ENCODE measurements around the gene ZNF80.
"Not testable (repeated sequence)": the region's sequence is repeated elsewhere in the genome, so short reads cannot be mapped to it uniquely, and the experiment has no call there.

Gene ZNF80

DNA sequence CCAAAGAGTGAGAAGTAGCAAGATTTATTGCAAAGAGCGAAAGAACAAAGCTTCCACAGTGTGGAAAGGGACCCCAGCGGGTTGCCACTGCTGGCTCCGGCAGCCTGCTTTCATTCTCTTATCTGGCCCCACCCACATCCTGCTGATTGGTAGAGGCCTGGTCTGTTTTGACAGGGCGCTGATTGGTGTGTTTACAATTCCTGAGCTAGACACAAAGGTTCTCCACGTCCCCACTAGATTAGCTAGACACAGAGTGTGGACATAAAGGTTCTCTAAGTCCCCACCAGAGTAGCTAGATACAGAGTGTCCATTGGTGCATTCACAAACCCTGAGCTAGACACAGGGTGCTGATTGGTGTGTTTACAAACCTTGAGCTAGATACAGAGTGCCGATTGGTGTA is at the start of gene ZNF80:
TSS of gene ZNF80 (minus strand) at position 101 of the 400 bp plus-strand sequence. CDS start 504 bp downstream, outside the sequence.
- not testable (repeated sequence) for DNase-seq (ENCODE audit: low read depth in 2 of 3, low spot score in 1 of 3)

DNA sequence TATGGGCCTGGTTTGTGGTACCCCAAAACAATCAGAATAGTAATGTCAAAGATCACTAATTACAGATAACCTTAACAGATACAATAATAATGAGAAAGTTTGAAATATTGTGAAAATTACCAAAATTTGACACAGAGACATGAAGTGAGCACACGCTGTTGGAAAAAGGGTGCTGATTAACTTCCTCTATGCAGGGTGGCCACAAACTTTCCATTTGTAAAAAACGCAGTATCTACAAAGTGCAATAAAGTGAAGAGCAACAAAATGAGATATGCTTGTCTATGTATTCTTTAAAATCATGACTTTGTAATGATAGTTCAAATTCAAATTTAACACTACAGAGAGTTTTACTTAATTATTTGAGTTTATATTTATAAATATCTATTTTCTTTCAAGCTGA is 48.9 kb upstream of the ZNF80 start:
- no peak for DNase-seq (ENCODE audit: low read depth in 2 of 3, low spot score in 1 of 3)

DNA sequence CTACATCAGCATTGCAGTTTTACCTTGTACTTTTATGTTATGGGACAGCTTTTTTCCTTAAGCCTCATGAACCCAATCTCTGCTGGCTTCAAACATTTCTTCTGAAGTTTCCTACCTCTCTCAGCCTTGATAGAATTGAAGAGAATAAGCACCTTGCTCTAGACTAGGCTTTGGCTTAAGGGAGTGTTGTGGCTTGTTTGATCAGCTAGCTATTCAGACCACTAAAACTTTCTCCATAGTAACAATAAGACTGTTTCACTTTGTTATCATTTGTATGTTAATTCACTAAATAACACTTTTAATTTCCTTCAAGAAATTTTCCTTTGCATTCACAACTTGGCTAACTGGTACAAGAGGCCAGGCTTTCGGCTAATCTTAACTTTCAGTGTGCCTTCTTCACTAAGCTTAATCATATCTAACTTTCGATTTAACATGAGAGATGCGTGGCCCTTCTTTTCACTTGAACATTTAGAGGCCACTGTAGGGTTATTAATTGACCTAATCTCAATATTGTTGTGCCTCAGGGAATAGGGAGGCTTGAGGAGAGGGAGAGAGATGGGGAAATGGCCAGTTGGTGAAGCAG is 48.4 kb upstream of the ZNF80 start:
- DNase-seq (ENCODE audit: low read depth in 2 of 3, low spot score in 1 of 3) = no peak

DNA sequence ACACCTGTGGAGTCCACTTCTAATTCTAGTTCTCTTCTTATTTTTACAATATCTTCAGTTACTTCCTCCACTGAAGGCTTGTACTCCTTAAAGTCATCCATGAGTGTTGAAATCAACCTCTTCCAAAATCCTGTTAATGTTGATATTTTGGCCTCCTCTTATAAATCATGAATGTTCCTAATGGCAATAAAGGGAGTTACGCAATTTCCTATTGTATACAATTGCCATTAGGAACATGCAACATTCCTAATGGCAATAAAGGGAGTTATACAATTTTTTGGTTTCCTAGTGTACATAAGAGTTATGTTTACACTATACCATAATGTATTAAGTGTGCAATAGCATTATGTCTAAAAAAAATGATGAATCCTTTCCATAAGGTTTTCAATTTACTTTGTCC is 47.3 kb upstream of the ZNF80 start:
- DNase-seq (ENCODE audit: low read depth in 2 of 3, low spot score in 1 of 3) = no peak

DNA sequence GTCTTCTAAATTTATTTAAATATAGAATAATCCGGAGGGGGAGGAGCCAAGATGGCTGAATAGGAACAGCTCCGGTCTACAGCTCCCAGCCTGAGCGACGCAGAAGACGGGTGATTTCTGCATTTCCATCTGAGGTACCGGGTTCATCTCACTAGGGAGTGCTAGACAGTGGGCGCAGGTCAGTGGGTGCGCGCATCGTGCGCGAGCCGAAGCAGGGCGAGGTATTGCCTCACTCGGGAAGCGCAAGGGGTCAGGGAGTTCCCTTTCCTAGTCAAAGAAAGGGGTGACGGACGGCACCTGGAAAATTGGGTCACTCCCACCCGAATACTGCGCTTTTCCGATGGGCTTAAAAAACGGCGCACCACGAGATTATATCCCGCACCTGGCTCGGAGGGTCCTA is 39.5 kb upstream of the ZNF80 start:
- not testable (repeated sequence) for DNase-seq (ENCODE audit: low read depth in 2 of 3, low spot score in 1 of 3)

DNA sequence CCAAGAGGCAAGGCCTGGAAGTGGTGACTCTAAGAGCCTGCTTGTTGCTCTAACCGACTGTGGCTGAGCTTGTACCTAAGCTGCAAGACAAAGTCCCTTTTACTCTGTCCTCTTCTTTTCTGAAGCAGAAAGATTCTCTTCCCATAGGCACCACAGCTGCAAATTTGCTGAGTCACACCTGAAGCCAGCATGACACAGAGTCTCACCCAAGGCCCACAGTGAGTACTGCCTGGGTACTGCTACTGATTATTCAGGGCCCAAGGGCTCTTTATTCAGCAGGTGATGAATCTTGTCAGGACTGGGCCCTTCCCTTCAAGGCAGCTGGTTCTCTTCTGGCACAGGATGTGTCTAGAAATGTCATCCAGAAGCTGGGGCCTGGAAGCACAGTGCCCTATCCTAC is 37.6 kb upstream of the ZNF80 start:
- no peak for DNase-seq (ENCODE audit: low read depth in 2 of 3, low spot score in 1 of 3)

DNA sequence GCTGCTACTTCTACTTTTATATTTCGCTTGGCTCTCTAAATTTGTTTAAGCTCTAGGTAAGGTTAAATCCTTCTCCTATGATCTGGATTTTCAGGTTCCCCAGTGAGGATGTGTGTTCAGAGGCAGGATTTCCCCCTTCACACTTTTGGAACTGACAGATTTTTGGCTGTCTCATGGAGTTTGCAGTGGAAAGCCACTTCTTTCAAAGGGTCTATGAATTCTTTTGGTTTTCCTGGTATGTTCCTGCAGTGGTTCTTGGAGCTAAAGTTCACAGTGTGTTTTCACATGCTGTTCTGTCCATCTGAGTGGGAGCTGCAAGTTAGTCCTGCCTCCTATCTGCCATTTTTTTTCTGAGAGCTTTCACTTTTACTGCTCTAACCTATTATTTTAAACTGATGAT is 34.9 kb upstream of the ZNF80 start:
- no peak for DNase-seq (ENCODE audit: low read depth in 2 of 3, low spot score in 1 of 3)

DNA sequence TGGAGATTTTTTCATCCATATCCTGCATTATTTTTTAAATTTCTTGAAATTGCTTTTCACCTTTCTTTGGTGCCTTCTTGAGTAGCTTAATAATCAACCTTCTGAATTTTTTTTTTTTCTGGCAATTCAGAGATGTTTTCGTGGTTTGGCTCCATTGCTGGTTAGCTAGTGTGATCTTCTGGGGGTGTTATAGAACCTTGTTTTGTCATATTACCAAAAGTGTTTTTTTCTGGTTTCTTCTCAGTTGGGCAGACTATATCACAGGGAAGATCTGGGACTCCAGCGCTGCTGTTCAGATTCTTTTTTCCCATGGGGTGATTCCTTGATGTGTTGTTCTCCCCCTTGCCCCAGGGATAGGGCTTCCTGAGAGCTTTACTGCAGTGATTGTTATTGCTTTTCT is 32.6 kb upstream of the ZNF80 start:
- DNase-seq (ENCODE audit: low read depth in 2 of 3, low spot score in 1 of 3) = no peak

DNA sequence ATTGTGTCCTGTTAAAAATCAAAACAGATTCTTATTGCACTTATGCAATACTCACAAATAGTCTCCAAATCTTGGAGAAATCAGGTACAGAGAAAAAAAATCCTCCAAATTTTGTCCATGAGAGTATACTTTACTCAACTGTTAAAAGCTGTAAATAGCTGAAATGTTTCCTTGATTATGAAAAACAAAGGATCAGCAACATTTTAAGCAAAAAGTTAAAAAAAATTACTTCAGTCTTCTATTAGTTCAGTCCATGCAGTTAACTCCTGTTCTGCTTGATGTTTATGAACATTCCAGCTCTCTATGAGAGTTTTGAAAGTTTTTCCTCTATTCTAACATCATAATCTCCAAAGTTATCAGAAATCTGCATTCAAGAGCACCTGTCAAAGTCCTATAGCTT is 22.8 kb upstream of the ZNF80 start:
- DNase-seq (ENCODE audit: low read depth in 2 of 3, low spot score in 1 of 3) = no peak

DNA sequence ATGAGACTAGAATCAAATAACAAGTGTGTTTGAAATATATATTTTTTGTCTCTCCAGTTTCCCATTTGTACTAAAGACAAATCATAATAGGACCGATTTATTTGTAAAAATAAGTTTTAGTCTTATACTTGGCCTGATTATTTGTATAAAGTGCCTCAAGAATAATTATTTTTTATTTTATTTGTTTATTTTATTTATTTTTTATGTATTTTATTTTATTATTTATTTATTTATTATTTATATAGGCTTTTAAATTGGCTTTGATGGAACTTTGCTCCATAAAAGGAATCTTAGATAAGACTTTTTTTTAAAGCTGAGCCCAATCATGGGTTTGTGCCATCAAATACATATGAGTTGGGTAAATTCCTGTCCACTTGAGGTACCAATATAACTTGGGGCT is 22.2 kb upstream of the ZNF80 start:
- no peak for DNase-seq (ENCODE audit: low read depth in 2 of 3, low spot score in 1 of 3)

DNA sequence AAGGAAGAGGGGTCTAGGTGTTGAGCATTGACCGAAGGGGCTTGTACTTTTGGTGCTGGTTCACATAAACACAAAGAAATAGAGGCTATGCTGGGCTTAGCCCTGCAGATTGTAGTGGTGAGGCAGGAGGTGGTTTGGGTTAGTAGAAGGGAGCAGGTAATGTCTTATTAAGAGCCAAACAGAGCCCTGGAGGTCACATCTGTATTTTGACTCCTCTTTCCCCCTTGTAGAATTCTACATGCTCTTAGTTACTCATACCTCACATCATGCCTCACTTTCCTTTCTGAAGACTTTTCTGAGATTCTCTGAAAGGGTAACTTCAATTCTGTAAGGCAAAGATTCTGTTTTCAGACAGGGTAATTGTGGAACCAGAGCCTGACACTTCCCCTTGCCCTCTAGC is 16.1 kb upstream of the ZNF80 start:
- no peak for DNase-seq (ENCODE audit: low read depth in 2 of 3, low spot score in 1 of 3)

DNA sequence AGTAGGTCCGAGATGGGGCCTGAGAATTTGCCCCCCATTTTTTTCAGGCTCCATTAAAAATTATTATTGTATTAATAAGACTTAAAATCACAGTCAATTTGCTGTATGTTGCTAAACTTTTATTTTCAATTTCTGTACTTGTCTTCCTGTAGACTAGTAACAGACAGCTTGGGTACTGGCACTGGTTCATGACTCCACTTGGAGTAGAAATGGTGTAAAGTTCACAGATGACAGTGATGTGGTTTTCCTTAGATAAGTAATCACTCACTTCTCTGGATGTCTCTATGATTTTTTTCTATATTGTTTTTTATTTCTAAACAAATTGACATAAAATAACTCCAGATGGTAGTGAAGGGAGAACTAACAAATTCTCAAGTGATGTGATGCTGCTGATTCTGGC is 15.6 kb upstream of the ZNF80 start:
- DNase-seq (ENCODE audit: low read depth in 2 of 3, low spot score in 1 of 3) = no peak

DNA sequence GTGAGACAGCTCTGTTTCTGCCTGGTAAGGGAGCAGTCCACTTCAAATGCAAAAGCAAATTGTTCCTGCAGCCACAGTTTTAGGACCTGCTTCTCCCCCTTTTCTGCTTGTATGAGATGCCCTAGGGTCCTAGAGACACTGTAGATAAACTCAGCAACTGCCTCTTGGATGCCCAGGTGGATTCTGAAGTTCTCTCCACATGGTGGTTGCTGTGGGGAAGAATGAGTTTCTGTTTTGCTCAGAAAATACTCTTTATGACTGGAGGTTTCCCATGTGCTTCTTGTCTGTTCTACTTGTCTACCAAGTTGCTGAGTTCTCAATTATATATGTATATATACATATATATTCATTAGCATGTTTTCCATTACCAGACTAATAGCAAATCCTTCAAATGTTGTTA is 5.6 kb upstream of the ZNF80 start:
- no peak for DNase-seq (ENCODE audit: low read depth in 2 of 3, low spot score in 1 of 3)

DNA sequence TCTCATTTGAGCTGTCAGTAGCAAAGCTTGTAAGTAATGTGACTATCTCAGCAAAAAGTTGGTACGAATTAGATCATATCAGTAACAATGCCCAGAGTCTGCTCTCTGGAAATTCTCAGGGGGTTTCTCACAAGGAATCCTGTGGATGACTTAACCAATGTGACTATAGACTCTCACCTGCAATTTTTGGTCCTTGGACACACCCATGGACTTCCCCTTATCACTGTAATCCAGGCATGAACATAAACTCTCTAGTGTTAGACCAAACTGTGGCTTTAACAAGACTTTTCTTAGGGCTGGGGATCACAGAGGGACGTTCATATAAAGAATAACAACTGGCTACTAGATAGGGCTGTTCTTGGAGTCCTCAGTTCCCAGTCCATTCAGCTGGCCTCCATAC is 3.9 kb upstream of the ZNF80 start:
- DNase-seq (ENCODE audit: low read depth in 2 of 3, low spot score in 1 of 3) = no peak

DNA sequence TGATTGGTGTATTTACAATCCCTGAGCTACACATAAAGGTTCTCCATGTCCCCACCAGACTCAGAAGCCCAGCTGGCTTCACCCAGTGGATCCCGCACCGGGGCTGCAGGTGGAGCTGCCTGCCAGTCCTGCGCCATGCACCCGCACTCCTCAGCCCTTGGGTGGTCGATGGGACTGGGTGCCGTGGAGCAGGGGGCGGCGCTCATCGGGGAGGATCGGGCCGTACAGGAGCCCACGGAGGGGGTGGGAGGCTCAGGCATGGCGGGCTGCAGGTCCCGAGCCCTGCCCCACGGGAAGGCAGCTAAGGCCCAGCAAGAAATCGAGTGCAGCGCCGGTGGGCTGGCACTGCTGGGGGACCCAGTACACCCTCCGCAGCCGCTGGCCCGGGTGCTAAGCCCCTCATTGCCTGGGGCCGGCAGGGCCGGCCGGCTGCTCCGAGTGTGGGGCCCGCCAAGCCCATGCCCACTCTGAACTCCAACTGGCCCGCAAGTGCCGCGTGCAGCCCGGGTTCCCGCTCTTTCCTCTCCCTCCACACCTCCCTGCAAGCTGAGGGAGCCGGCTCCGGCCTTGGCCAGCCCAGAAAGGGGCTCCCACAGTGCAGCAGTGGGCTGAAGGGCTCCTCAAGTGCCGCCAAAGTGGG is 888 bp upstream of the ZNF80 start:
- DNase-seq (ENCODE audit: low read depth in 2 of 3, low spot score in 1 of 3) = not testable (repeated sequence)

DNA sequence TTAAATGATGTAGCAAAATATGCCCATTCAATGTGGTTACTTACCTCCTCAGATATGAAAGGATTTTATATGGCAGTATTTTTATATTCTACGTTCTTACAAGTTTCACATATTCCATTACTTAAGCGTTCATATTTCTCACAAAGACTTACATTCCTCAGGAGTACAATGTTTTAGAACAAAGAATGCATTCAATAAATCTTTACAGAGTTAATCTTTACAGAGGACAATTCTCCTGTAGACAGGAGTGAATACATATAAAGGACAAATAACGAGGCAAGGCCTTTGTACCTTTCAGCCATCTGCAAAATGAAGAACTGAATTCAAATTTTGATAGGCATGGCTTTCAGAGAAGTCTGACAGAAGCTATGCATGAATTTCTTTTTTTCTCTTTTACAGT is 1.9 kb downstream of the ZNF80 start:
- DNase-seq (ENCODE audit: low read depth in 2 of 3, low spot score in 1 of 3) = no peak

DNA sequence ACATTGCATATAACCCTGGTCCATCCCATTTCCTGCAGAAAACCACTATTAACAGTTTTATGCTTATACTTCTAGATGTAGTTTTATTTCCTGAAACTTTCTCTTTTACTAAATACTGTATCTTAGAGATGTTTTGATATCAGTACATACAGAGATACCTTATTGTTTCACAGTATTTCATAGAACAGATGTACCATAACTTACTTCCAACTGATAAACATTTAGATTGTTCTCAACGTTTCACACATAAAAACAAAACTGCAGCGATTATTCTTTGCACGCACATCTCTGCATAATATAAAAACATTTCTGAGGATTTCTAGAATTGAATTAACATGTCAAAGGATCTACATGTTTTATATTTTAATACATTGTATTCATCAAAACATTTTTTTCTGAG is 2.6 kb downstream of the ZNF80 start:
- DNase-seq (ENCODE audit: low read depth in 2 of 3, low spot score in 1 of 3) = no peak

DNA sequence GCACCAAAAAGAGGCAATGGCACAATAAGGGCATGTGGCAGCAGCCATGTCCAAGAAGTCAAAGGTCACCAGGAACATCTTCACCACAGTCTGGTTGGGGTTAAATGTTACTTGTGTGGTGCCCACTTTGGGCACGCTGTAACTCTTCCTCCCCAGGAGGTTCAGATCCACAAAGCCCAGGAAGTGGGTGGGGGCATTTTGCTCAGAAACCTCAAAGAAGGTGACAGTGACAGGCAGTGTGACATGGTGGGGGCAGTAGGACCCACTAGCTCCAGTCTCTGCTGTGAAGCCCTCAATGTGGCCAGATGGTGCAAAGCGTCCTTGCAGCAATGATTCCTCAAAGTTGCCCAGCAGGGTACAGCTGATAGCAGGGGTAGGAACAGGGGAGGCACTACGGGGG is 5.8 kb downstream of the ZNF80 start:
- no peak for DNase-seq (ENCODE audit: low read depth in 2 of 3, low spot score in 1 of 3)

DNA sequence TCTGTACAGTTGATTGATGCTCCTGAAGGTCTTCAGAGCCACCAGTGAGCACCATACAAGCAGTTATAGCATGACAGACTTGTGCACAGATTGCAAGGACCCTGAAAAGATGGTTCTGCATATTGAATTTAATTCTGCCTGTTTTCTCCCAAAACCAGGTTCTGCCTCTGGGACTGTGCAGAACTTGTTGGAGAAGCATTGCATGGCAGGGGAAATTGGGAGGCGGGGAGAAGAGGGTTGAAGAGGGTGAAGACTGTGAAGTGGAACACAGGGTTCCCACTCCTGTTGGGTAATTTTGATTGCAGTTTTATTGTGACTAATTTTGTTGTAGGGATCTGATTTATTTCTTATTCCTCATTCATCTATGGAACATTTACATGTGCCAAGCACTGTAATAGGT is 10.3 kb downstream of the ZNF80 start:
- no peak for DNase-seq (ENCODE audit: low read depth in 2 of 3, low spot score in 1 of 3)

DNA sequence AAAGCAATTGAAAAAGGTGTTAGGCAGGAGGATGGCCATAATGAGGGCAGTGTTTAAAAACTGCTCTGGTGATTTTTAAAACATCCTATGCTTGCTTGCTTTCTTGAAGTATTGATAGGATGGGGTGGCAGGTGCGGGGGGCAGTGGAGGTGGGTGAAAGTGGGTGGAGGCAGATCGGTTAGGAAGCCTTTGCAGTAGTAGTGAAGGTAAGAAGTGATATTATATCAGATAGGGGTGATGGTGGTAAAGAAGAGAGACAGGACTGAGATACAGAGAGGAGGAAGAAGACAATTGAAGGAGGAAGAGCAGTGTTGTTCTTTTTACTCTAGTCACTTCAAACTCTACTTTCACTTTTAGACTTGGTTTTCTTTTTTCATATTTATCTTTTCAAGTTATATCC is 11.1 kb downstream of the ZNF80 start:
- no peak for DNase-seq (ENCODE audit: low read depth in 2 of 3, low spot score in 1 of 3)

DNA sequence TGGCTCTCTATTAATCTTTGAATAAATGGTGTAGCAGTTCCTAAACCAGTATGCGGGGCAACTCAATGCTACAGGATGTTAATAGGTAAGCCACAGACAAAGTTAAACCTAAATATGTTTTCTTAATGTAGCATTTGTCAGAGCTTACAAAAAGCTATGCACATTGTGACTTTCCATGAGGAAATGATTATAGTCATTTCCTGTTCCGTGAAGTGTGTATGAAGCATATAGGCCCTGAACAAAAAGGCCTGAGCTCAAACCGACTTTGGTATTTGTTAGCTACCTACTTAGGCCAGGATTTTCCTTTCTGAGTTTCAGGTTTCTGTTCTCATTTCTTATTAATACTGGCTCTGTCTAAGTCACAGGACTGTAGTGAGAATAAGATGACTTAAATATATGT is 14.2 kb downstream of the ZNF80 start:
- DNase-seq (ENCODE audit: low read depth in 2 of 3, low spot score in 1 of 3) = no peak

DNA sequence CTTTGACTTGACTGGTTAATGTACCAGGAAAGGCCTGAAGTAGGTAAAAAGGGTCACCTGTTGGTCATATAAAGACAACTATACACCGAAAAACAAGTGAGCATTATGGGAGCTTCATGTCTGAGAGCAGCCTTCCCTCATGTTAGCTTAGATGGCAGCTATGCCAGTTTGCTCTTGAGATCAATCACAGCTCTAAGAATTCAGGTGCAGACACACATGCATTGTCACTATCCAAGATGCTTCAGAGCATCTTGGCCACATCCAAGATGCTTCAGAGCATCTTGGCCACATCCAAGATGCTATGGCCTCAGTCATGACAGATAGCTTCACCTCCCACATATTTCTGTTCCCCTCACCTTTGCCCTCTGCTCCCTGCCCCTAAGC is 15.5 kb downstream of the ZNF80 start:
- DNase-seq (ENCODE audit: low read depth in 2 of 3, low spot score in 1 of 3) = no peak

DNA sequence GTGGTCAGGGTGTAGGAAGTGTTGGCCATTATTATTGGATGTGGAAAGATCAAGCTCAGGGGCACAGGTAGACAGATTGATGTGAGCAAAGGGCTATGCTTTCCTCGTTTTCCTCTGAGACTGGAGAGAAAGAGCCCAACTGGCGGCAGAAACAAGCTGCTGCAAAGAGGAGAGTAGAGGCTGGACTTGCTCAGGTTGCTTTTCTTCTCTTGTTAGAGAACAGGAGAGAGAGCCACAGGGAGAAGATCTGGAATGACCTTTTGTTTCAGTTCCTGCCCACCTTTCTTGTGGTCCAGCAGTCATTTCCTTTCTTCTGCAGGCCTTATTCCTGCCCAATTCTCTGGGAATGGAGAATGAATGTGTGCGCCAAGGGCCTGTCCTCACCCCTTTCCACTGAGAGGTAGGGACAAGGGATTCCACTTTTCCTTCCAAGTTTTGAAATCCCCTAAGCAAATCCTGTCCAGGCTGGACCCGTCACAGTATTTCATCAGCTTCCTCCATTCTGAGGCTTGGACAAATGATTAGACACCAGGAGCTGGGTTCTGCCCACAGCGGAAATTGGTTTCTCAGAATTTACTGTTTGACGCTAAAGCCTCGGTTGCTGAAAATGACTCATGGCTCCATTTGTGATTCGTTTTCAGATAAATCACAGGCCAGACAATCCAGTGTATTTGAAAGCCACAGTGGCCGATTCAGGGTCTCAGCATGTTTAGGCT is 16.1 kb downstream of the ZNF80 start:
- peak in 1 of 3 donors; percentile 53 for DNase-seq (ENCODE audit: low read depth in 2 of 3, low spot score in 1 of 3)
